ENCODE measurements around the gene LCP1. TPM values are rescaled to one million over a fixed set of nuclear protein-coding genes. Genes with fewer than 3 reads are reported as not detected.
A peak's percentile ranks its signal among the peaks of the same experiment; 100 is the strongest.

Gene LCP1
- total and polyA plus RNA-seq, 4 donors = 6.2 to 76.5 (median 55.4) TPM

DNA sequence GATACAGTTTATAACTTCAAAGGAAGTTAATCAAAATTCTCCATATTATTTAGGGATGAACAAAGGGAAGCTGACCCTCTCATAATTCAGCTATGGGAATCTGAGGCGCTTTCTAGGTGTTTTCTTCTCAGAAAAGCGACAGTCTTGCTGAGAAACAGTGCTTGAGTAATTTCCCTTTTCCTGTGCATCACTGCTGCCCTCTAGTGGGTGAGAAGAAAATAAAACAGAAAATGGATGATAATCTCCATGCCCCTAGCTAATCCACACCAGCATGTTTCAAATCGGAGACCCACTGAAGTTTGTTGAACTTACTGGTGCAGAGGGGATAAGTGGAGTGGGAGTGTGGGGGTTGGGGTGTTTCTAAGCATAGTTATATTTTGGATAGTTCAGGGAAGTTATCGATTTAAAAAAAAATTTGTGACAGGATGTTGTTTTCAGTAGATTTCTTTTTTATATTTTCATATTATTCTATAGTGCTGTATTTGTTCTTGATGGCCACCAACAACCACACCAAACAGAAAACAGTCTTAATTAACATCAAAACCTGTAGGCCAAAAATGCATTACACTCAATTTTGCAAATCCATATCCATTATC is 21.4 kb downstream of the LCP1 start:
- WGBS, 2 donors = 21 to 25% methylated on average over 4 of the region's 4 CpGs
- intact Hi-C loops (cut with DNase I) = loop anchor here in 1 of 2 donors (10.0 kb wide), 1 partner anchor 164 kb away; no protein-coding TSS in a partner anchor

DNA sequence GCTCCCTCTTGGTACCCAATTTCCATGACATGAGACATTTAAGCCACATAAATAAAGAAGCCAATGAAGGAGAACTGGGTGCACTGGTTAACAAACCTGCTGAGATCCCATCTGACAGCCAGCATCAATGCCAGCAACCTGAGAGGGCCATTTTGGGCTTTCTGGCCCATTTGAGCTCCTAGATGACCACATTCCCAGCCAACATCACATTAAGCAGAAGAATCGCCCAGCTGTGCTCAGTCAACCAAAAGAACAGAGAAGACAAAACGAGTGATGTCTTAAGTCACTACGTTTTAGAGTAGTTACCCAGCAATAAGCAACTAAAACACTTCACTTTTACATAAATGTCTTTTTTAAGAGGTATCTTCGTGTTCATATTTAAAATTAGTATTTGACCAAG is 21.9 kb downstream of the LCP1 start:
- H3K36me3 ChIP-seq (ENCODE audit: control insufficient read depth in 1 of 2, insufficient read depth in 2 of 2, low read length in 1 of 2) = no peaks in the 10 kb centered on the region
- H3K4me3 ChIP-seq (ENCODE audit: low read length in 2 of 2) = no peak overlapping the region
- intact Hi-C loops (cut with DNase I) = loop anchor here in 1 of 2 donors (10.0 kb wide), 1 partner anchor 165 kb away; no protein-coding TSS in a partner anchor
- H3K27me3 ChIP-seq (ENCODE audit: control insufficient read depth in 1 of 2, insufficient read depth in 2 of 2, low read length in 1 of 2) = no peaks in the 10 kb centered on the region
- no peak for ATAC-seq (ENCODE audit: low FRiP score)
- DNase-seq = no peak
- WGBS, 2 donors = 67 to 71% methylated on average over 4 of the region's 4 CpGs
- no peak overlapping the region for H3K27ac ChIP-seq (ENCODE audit: low read depth in 1 of 2, low read length in 2 of 2)
- H3K4me1 ChIP-seq (ENCODE audit: control insufficient read depth in 1 of 2, insufficient read depth in 2 of 2, low read length in 2 of 2) = no peaks in the 10 kb centered on the region
- peaks cover 2% of the 10 kb centered on the region for H3K9me3 ChIP-seq (ENCODE audit: control insufficient read depth, low read length)

More for the DNA sequence above, 21.4 kb downstream of the LCP1 start:
- Histone ChIP-seq H3K4me1 (ENCODE audit: control insufficient read depth in 1 of 2, insufficient read depth in 2 of 2, low read length in 2 of 2) (no peaks in the 10 kb centered on the region), H3K36me3 (ENCODE audit: control insufficient read depth in 1 of 2, insufficient read depth in 2 of 2, low read length in 1 of 2) (no peaks in the 10 kb centered on the region), H3K4me3 (ENCODE audit: low read length in 2 of 2) (no peak overlapping the region), H3K27ac (ENCODE audit: low read depth in 1 of 2, low read length in 2 of 2) (no peak overlapping the region), H3K27me3 (ENCODE audit: control insufficient read depth in 1 of 2, insufficient read depth in 2 of 2, low read length in 1 of 2) (no peaks in the 10 kb centered on the region), H3K9me3 (ENCODE audit: control insufficient read depth, low read length) (peaks cover 2% of the 10 kb centered on the region)
- peak; percentile 64 for ATAC-seq (ENCODE audit: low FRiP score)
- DNase-seq = no peak

GRCh38 chr13:46158983-46159382 is 23.0 kb downstream of the LCP1 start:
- Histone ChIP-seq H3K27ac (ENCODE audit: low read depth in 1 of 2, low read length in 2 of 2) (no peak overlapping the region), H3K4me3 (ENCODE audit: low read length in 2 of 2) (no peak overlapping the region), H3K36me3 (ENCODE audit: control insufficient read depth in 1 of 2, insufficient read depth in 2 of 2, low read length in 1 of 2) (no peaks in the 10 kb centered on the region), H3K27me3 (ENCODE audit: control insufficient read depth in 1 of 2, insufficient read depth in 2 of 2, low read length in 1 of 2) (no peaks in the 10 kb centered on the region), H3K9me3 (ENCODE audit: control insufficient read depth, low read length) (peaks cover 2% of the 10 kb centered on the region), H3K4me1 (ENCODE audit: control insufficient read depth in 1 of 2, insufficient read depth in 2 of 2, low read length in 2 of 2) (no peaks in the 10 kb centered on the region)
- 76 to 78% methylated on average over 2 of the region's 2 CpGs for WGBS, 2 donors
- intact Hi-C loops (cut with DNase I) = no loop called here
- no peak for ATAC-seq (ENCODE audit: low FRiP score)
- DNase-seq = no peak

DNA sequence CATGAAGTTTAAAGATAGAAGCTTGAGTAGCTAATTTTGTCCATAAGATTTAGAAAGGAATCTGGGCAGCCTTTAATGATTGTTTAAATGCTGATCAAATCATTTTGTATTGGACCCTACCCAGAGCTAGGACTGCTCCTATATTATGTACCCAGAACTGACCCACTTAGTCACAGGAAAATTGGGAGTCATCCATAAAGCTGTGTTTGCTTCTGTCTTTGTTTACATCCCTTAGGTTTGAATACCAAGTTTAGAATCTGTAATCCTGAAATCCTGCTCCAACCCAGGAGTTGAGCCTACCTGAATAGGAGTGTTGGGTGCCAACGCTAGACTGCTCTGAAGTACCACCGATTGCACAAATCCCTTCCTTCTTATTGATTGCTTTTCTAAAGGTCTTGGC is 23.8 kb downstream of the LCP1 start:
- no peaks in the 10 kb centered on the region for H3K4me1 ChIP-seq (ENCODE audit: control insufficient read depth in 1 of 2, insufficient read depth in 2 of 2, low read length in 2 of 2)
- H3K4me3 ChIP-seq (ENCODE audit: low read length in 2 of 2) = no peak overlapping the region
- no peak for DNase-seq
- 90 to 97% methylated on average over 2 of the region's 2 CpGs for WGBS, 2 donors
- H3K36me3 ChIP-seq (ENCODE audit: control insufficient read depth in 1 of 2, insufficient read depth in 2 of 2, low read length in 1 of 2) = no peaks in the 10 kb centered on the region
- H3K27me3 ChIP-seq (ENCODE audit: control insufficient read depth in 1 of 2, insufficient read depth in 2 of 2, low read length in 1 of 2) = no peaks in the 10 kb centered on the region
- H3K27ac ChIP-seq (ENCODE audit: low read depth in 1 of 2, low read length in 2 of 2) = no peak overlapping the region
- ATAC-seq (ENCODE audit: low FRiP score) = no peak
- H3K9me3 ChIP-seq (ENCODE audit: control insufficient read depth, low read length) = peaks cover 2% of the 10 kb centered on the region
- intact Hi-C loops (cut with DNase I) = no loop called here

DNA sequence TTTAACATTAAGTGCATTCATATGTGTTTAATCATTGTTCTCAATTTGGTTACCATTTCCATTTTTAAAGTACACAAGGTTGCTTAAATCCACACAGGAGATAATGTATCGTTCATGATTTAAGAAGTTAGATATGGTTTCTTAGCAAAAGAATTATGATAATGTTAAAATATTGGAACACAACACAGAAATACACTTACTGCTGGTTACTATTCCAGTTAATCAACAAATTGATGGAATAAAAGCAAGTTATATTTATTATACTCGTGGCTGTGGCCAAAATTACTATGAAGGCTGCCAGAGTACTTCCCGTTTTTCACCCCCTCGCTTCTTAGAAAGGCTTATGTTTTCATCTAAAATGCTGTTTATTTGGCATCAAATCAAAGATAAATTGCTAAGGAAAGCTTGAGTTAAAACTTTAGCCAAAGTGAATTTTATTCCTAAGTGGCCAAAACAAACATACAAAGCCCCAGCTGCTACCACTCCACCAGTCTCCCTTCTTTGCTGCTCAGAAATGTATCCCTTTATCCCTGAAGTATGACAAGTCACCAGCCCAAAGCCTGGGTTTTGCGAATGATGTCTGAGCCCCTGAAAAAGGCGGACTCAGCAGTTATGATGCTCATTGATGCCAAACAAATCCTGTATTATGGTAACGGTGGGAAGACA is 27.7 kb downstream of the LCP1 start:
- intact Hi-C loops (cut with DNase I) = no loop called here
- DNase-seq (no peak), ATAC-seq (ENCODE audit: low FRiP score) (no peak)
- Histone ChIP-seq H3K27ac (ENCODE audit: low read depth in 1 of 2, low read length in 2 of 2) (no peak overlapping the region), H3K4me1 (ENCODE audit: control insufficient read depth in 1 of 2, insufficient read depth in 2 of 2, low read length in 2 of 2) (no peaks in the 10 kb centered on the region), H3K9me3 (ENCODE audit: control insufficient read depth, low read length) (no peaks in the 10 kb centered on the region), H3K36me3 (ENCODE audit: control insufficient read depth in 1 of 2, insufficient read depth in 2 of 2, low read length in 1 of 2) (no peaks in the 10 kb centered on the region), H3K27me3 (ENCODE audit: control insufficient read depth in 1 of 2, insufficient read depth in 2 of 2, low read length in 1 of 2) (no peaks in the 10 kb centered on the region), H3K4me3 (ENCODE audit: low read length in 2 of 2) (no peak overlapping the region)
- 8% methylated on average over 7 of the region's 7 CpGs for WGBS, 2 donors

DNA sequence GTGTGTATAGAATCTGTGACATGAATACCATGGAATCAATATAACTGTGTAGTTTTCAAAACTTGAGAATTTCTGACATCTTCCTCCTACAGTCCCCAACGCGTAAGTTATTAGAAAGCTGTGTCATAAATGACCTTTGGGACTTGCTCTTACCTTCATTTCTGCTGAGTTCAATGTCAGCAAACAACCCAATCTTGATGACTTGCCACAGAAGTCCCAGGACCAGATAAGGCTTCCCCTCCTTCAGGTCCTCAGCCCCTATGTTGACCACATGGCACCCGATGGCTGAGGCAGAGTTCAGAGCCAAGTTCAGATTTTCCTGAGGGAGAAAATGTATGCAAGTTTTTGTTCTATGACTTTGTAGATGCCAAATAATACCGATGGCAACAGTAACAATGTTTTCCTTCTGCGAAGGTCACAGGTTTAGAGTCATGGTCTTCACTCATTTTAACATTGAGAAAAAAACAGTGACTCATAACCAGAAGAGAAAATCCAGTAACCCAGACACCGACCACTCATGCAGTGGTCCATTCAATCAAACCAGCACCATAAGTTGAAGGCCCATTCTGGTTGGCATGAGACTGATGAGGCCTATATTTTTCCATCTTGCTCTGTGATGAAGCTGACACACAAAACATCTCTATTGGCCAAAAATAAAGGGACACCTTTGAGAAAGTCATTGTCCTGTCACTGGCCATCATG is 29.2 kb downstream of the LCP1 start:
- H3K27me3 ChIP-seq (ENCODE audit: control insufficient read depth in 1 of 2, insufficient read depth in 2 of 2, low read length in 1 of 2) = no peaks in the 10 kb centered on the region
- no peaks in the 10 kb centered on the region for H3K36me3 ChIP-seq (ENCODE audit: control insufficient read depth in 1 of 2, insufficient read depth in 2 of 2, low read length in 1 of 2)
- H3K27ac ChIP-seq (ENCODE audit: low read depth in 1 of 2, low read length in 2 of 2) = no peak overlapping the region
- ATAC-seq (ENCODE audit: low FRiP score) (no peak), DNase-seq (no peak)
- 89 to 91% methylated on average over 6 of the region's 6 CpGs for WGBS, 2 donors
- intact Hi-C loops (cut with DNase I) = no loop called here
- no peak overlapping the region for H3K4me3 ChIP-seq (ENCODE audit: low read length in 2 of 2)
- H3K9me3 ChIP-seq (ENCODE audit: control insufficient read depth, low read length) = no peaks in the 10 kb centered on the region
- H3K4me1 ChIP-seq (ENCODE audit: control insufficient read depth in 1 of 2, insufficient read depth in 2 of 2, low read length in 2 of 2) = no peaks in the 10 kb centered on the region

GRCh38 chr13:46150134-46150693 is 31.8 kb downstream of the LCP1 start:
- WGBS, 2 donors = 83 to 85% methylated on average over 1 of the region's 1 CpG

DNA sequence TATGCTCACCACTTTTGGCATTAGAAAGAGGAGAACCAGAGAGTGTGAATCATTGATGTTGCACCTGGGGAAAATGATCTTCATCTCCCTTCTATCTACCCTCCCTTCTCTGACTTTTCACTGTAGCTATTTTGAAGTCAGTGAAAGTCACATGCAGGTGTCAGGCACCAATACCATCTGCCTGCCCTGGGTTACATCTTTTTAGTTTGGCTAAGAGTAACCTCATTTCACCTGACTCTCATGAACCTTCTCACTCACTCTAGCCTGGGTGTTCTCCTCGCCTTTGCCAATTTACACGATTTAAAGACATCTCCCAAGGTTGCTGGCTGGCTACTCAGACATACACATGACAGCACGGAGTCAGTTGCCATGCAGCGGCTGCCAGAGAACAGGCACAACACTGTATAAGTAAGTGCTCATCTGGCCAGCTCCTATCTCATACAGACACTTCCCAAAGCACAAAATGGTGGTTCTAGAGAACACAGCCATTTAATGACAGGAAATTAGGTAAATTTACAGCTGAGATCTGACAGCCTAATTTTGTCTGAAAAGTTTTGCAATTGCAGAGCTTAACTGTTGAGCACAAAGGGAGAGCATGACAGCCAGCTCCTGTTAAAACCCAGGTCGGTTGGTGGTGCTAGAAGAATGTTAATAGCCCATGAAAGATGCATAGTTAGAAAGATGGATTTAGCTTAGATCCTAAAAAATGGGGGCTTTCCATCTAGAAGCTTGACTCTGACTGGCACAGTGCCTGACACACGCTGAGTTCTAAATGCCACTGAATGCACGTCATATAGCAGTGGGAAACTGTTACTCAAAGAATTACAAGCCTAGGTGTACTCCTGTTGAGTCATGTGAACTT is 32.5 kb downstream of the LCP1 start:
- 45 to 46% methylated on average over 7 of the region's 7 CpGs for WGBS, 2 donors

More at GRCh38 chr13:46150134-46150693, 31.8 kb downstream of the LCP1 start:
- Histone ChIP-seq H3K4me1 (ENCODE audit: control insufficient read depth in 1 of 2, insufficient read depth in 2 of 2, low read length in 2 of 2) (no peaks in the 10 kb centered on the region), H3K27me3 (ENCODE audit: control insufficient read depth in 1 of 2, insufficient read depth in 2 of 2, low read length in 1 of 2) (no peaks in the 10 kb centered on the region), H3K9me3 (ENCODE audit: control insufficient read depth, low read length) (no peaks in the 10 kb centered on the region), H3K27ac (ENCODE audit: low read depth in 1 of 2, low read length in 2 of 2) (no peak overlapping the region), H3K4me3 (ENCODE audit: low read length in 2 of 2) (no peak overlapping the region), H3K36me3 (ENCODE audit: control insufficient read depth in 1 of 2, insufficient read depth in 2 of 2, low read length in 1 of 2) (no peaks in the 10 kb centered on the region)
- no peak for DNase-seq
- ATAC-seq (ENCODE audit: low FRiP score) = no peak
- intact Hi-C loops (cut with DNase I) = no loop called here

More for the DNA sequence above, 32.5 kb downstream of the LCP1 start:
- DNase-seq = no peak
- Histone ChIP-seq H3K9me3 (ENCODE audit: control insufficient read depth, low read length) (no peaks in the 10 kb centered on the region), H3K36me3 (ENCODE audit: control insufficient read depth in 1 of 2, insufficient read depth in 2 of 2, low read length in 1 of 2) (no peaks in the 10 kb centered on the region), H3K4me1 (ENCODE audit: control insufficient read depth in 1 of 2, insufficient read depth in 2 of 2, low read length in 2 of 2) (no peaks in the 10 kb centered on the region), H3K27me3 (ENCODE audit: control insufficient read depth in 1 of 2, insufficient read depth in 2 of 2, low read length in 1 of 2) (no peaks in the 10 kb centered on the region), H3K4me3 (ENCODE audit: low read length in 2 of 2) (no peak overlapping the region), H3K27ac (ENCODE audit: low read depth in 1 of 2, low read length in 2 of 2) (no peak overlapping the region)
- ATAC-seq (ENCODE audit: low FRiP score) = no peak
- intact Hi-C loops (cut with DNase I) = no loop called here
